ENCODE data around the gene GSG1L2. TPM values are rescaled to one million over a fixed set of nuclear protein-coding genes. Genes with fewer than 3 reads are reported as not detected.
"Not testable (repeated sequence)": the region's sequence is repeated elsewhere in the genome, so short reads cannot be mapped to it uniquely, and the experiment has no call there.

Gene GSG1L2
- total RNA-seq, 1 experiment from 2014 or later: not detected

GRCh38 chr17:9790316-9790715 is 31.6 kb downstream of the GSG1L2 start:
- no peak for DNase-seq (ENCODE audit: low read depth)

- DNase-seq (ENCODE audit: low read depth): no peak
These were observed 33.3 kb downstream of the GSG1L2 start for GRCh38 chr17:9788601-9789000.

- DNase-seq (ENCODE audit: low read depth): no peak
These were observed 37.3 kb downstream of the GSG1L2 start for GRCh38 chr17:9784544-9784943.

- not testable (repeated sequence) for DNase-seq (ENCODE audit: low read depth)
These were observed 38.4 kb downstream of the GSG1L2 start for GRCh38 chr17:9783465-9783864.

GRCh38 chr17:9783050-9783449 is 38.8 kb downstream of the GSG1L2 start:
- DNase-seq (ENCODE audit: low read depth): no peak

GRCh38 chr17:9780552-9780951 is 41.3 kb downstream of the GSG1L2 start:
- DNase-seq (ENCODE audit: low read depth): no peak

GRCh38 chr17:9776911-9777310 is 45.0 kb downstream of the GSG1L2 start:
- DNase-seq (ENCODE audit: low read depth): no peak

GRCh38 chr17:9772658-9773057 is 49.2 kb downstream of the GSG1L2 start:
- no peak for DNase-seq (ENCODE audit: low read depth)

GRCh38 chr17:9771465-9771864 is 50.4 kb downstream of the GSG1L2 start:
- DNase-seq (ENCODE audit: low read depth): no peak

- DNase-seq (ENCODE audit: low read depth): no peak
These were observed 52.7 kb downstream of the GSG1L2 start for GRCh38 chr17:9769036-9769695.

- peak; percentile 24 for DNase-seq (ENCODE audit: low read depth)
These were observed 53.4 kb downstream of the GSG1L2 start for GRCh38 chr17:9768381-9768934.

GRCh38 chr17:9767432-9767991 is 54.4 kb downstream of the GSG1L2 start:
- DNase-seq (ENCODE audit: low read depth): no peak

GRCh38 chr17:9766970-9767369 is 54.9 kb downstream of the GSG1L2 start:
- no peak for DNase-seq (ENCODE audit: low read depth)

GRCh38 chr17:9765322-9765721 is 56.6 kb downstream of the GSG1L2 start:
- no peak for DNase-seq (ENCODE audit: low read depth)

- no peak for DNase-seq (ENCODE audit: low read depth)
These were observed 58.2 kb downstream of the GSG1L2 start for GRCh38 chr17:9763643-9764042.

GRCh38 chr17:9760266-9760665 is 61.6 kb downstream of the GSG1L2 start:
- no peak for DNase-seq (ENCODE audit: low read depth)

- DNase-seq (ENCODE audit: low read depth): peak; percentile 39
These were observed 66.8 kb downstream of the GSG1L2 start for GRCh38 chr17:9755083-9755482.

Other genes starting within 250 kb of the GSG1L2 start
- 74.5 and 93.0 TPM in 2 replicates for gene STX8, start 246.3 kb downstream of the GSG1L2 start, total RNA-seq (2014; rRNA removed; shearing (Covaris generic))
- not detected in 2 replicates for gene CFAP52, start 245.4 kb downstream of the GSG1L2 start, total RNA-seq (2014; rRNA removed; shearing (Covaris generic))
- gene USP43, start 176.6 kb downstream of the GSG1L2 start, total RNA-seq (2014; rRNA removed; shearing (Covaris generic)): 0.27 and 1.7 TPM in 2 replicates
- gene DHRS7C, start 30.5 kb downstream of the GSG1L2 start, total RNA-seq (2014; rRNA removed; shearing (Covaris generic)): not detected in 2 replicates
- gene GLP2R, start 3.8 kb upstream of the GSG1L2 start, total RNA-seq (2014; rRNA removed; shearing (Covaris generic)): 1.7 and 2.5 TPM in 2 replicates
- not detected in 2 replicates for gene RCVRN, start 83.2 kb upstream of the GSG1L2 start, total RNA-seq (2014; rRNA removed; shearing (Covaris generic))

Measured in M059J (cell line).